NCI-H1436 (cell line): ENCODE results near the gene NME7.
A peak's percentile ranks its signal among the peaks of the same experiment; 100 is the strongest.
"Not testable (repeated sequence)": the region's sequence is repeated elsewhere in the genome, so short reads cannot be mapped to it uniquely, and the experiment has no call there.

Source experiments
- DNase-seq: peaks from one replicate; lab custom pipeline; 2025; lab: John Stamatoyannopoulos, UW

Gene NME7

GRCh38 chr1:169367686-169368405 lies at the start of gene NME7, which contains the start of gene BLZF1:
NME7 (minus strand) TSS chr1:169367797; CDS start chr1:169367710, 87 bp downstream.
BLZF1 (plus strand) TSS chr1:169368195; CDS start chr1:169369523, 1,328 bp downstream.
- peak; percentile 94 for DNase-seq

- DNase-seq: no peak
Measured at GRCh38 chr1:169414952-169415351, 47.4 kb upstream of the NME7 start.

- DNase-seq: not testable (repeated sequence)
Measured at GRCh38 chr1:169408340-169408739, 40.7 kb upstream of the NME7 start.

GRCh38 chr1:169402578-169402977 lies 35.0 kb upstream of the NME7 start:
- DNase-seq: not testable (repeated sequence)

GRCh38 chr1:169395955-169396354 lies 28.4 kb upstream of the NME7 start:
- no peak for DNase-seq

- no peak for DNase-seq
Measured at GRCh38 chr1:169392406-169392805, 24.8 kb upstream of the NME7 start.

- DNase-seq: no peak
Measured at GRCh38 chr1:169390303-169390702, 22.7 kb upstream of the NME7 start.

- no peak for DNase-seq
Measured at GRCh38 chr1:169387399-169387798, 19.8 kb upstream of the NME7 start.

GRCh38 chr1:169383449-169383848 lies 15.9 kb upstream of the NME7 start:
- DNase-seq: no peak

- DNase-seq: no peak
Measured at GRCh38 chr1:169381162-169381561, 13.6 kb upstream of the NME7 start.

GRCh38 chr1:169371404-169371803 lies 3.8 kb upstream of the NME7 start:
- DNase-seq: no peak

- no peak for DNase-seq
Measured at GRCh38 chr1:169368406-169368769, 791 bp upstream of the NME7 start.

GRCh38 chr1:169367096-169367685 lies 406 bp downstream of the NME7 start:
- no peak for DNase-seq

GRCh38 chr1:169364948-169365347 lies 2.6 kb downstream of the NME7 start:
- DNase-seq: no peak

GRCh38 chr1:169363046-169363730 lies 4.4 kb downstream of the NME7 start:
- DNase-seq: no peak

- no peak for DNase-seq
Measured at GRCh38 chr1:169361281-169361680, 6.3 kb downstream of the NME7 start.

- DNase-seq: no peak
Measured at GRCh38 chr1:169360415-169360814, 7.2 kb downstream of the NME7 start.

- peak; percentile 46 for DNase-seq
Measured at GRCh38 chr1:169348383-169349036, 19.1 kb downstream of the NME7 start.

- no peak for DNase-seq
Measured at GRCh38 chr1:169347688-169348382, 19.8 kb downstream of the NME7 start.

- no peak for DNase-seq
Measured at GRCh38 chr1:169346036-169346589, 21.5 kb downstream of the NME7 start.

- DNase-seq: no peak
Measured at GRCh38 chr1:169345511-169345910, 22.1 kb downstream of the NME7 start.

- not testable (repeated sequence) for DNase-seq
Measured at GRCh38 chr1:169342096-169342495, 25.5 kb downstream of the NME7 start.
